IMR-90 (cell line): ENCODE measurements around the gene TCF12. TPM values are rescaled to one million over a fixed set of nuclear protein-coding genes. Genes with fewer than 3 reads are reported as not detected.

ENCODE experiments used
- ATAC-seq: fragments of 200-7000 bp; cut with Tn5 transposase; 2 replicates; pipeline ENCODE4 v1.9.1; 2020; ENCODE audit warnings: low read depth, mild to moderate bottlenecking, moderate library complexity
- BruUV-seq: library from RNA; stranded (reverse); fragments of 400-500 nt; replicated peaks from 2 replicates; lab custom pipeline; 2021; lab: Mats Ljungman, UMichigan
- CTCF ChIA-PET: fragments of 300-600 bp; formaldehyde crosslinking; extraction: SDS; loops from one replicate; lab custom pipeline; 2021; ENCODE audit warnings: antibody characterized with exemption; lab: Yijun Ruan, JAX
- POLR2A ChIA-PET: fragments of 300-600 bp; sonication (Branson Sonifier 250); formaldehyde crosslinking; loops from one replicate; lab custom pipeline; 2022; ENCODE audit warnings: antibody characterized with exemption; ENCODE audit not compliant: unreplicated experiment; lab: Charles Lee
- DNase-seq: peaks from one replicate; pipeline ENCODE4 v3.0.0; 2013
- H2AFZ ChIP-seq: replicated peaks from 2 replicates; pipeline ENCODE3; 2013; ENCODE audit warnings: low read length, mild to moderate bottlenecking; ENCODE audit not compliant: poor library complexity
- H2AK5ac ChIP-seq: 2 replicates; pipeline ENCODE4 v1.6.1; 2013; ENCODE audit warnings: low read depth, low read length, inconsistent platforms
- H2AK9ac ChIP-seq: replicated peaks from 2 replicates; pipeline ENCODE3; 2013; ENCODE audit warnings: mild to moderate bottlenecking, low read depth, low read length, moderate library complexity; ENCODE audit not compliant: poor library complexity
- H2BK120ac ChIP-seq: 2 replicates; pipeline ENCODE4 v1.6.1; 2013; ENCODE audit warnings: low read depth, low read length, inconsistent platforms
- H2BK15ac ChIP-seq: 3 replicates; pipeline ENCODE4 v1.6.1; 2013; ENCODE audit warnings: low read depth, low read length, inconsistent platforms
- H2BK20ac ChIP-seq: 2 replicates; pipeline ENCODE4 v1.6.1; 2013; ENCODE audit warnings: low read depth, mild to moderate bottlenecking, inconsistent platforms, low read length, moderate library complexity
- H2BK5ac ChIP-seq: 2 replicates; pipeline ENCODE4 v1.6.1; 2013; ENCODE audit warnings: mild to moderate bottlenecking, low read depth, low read length, inconsistent platforms; ENCODE audit not compliant: poor library complexity, severe bottlenecking
- H3K14ac ChIP-seq: replicated peaks from 2 replicates; pipeline ENCODE4 v1.6.1; 2013; ENCODE audit warnings: low read depth, low read length, inconsistent platforms
- H3K18ac ChIP-seq: 2 replicates; pipeline ENCODE4 v1.6.1; 2013; ENCODE audit warnings: low read depth, low read length, control low read depth
- H3K23ac ChIP-seq: 2 replicates; pipeline ENCODE4 v1.6.1; 2013; ENCODE audit warnings: low read depth, low read length, inconsistent platforms
- H3K27ac ChIP-seq: 2 replicates; pipeline ENCODE4 v1.5.1; 2013; ENCODE audit warnings: mild to moderate bottlenecking, control low read depth, low read length; ENCODE audit not compliant: insufficient read depth
- H3K27me3 ChIP-seq: 2 replicates; pipeline ENCODE4 v1.6.1; 2013; ENCODE audit warnings: low read length; ENCODE audit not compliant: control insufficient read depth, insufficient read depth
- H3K36me3 ChIP-seq: 2 replicates; pipeline ENCODE4 v1.6.1; 2013; ENCODE audit warnings: low read length, mixed read lengths; ENCODE audit not compliant: control insufficient read depth, insufficient read depth
- H3K4ac ChIP-seq: 2 replicates; pipeline ENCODE4 v1.6.1; 2013; ENCODE audit warnings: low read depth, low read length, inconsistent platforms
- H3K4me1 ChIP-seq: 2 replicates; pipeline ENCODE4 v1.6.1; 2013; ENCODE audit warnings: low read length, mixed read lengths; ENCODE audit not compliant: control insufficient read depth, insufficient read depth
- H3K4me2 ChIP-seq: 2 replicates; pipeline ENCODE4 v1.6.1; 2013; ENCODE audit warnings: low read depth, mild to moderate bottlenecking, control low read depth, low read length, moderate library complexity
- H3K4me3 ChIP-seq: 2 replicates; pipeline ENCODE4 v1.5.1; 2013; ENCODE audit warnings: low read depth, mild to moderate bottlenecking, control low read depth, low read length, moderate library complexity; ENCODE audit not compliant: insufficient read depth
- H3K56ac ChIP-seq: 2 replicates; pipeline ENCODE4 v1.6.1; 2013; ENCODE audit warnings: low read length, inconsistent platforms; ENCODE audit not compliant: insufficient read depth; ENCODE audit errors: extremely low read depth
- H3K79me1 ChIP-seq, 2 experiments: 2 replicates each; pipeline ENCODE4 v1.6.1; 2013; ENCODE audit warnings: low read length in 2 of 2, inconsistent platforms in 1 of 2, low read depth in 1 of 2
- H3K9ac ChIP-seq: 2 replicates; pipeline ENCODE4 v1.6.1; 2013; ENCODE audit warnings: low read depth, low read length, control low read depth
- H3K9me1 ChIP-seq: 2 replicates; pipeline ENCODE4 v1.6.1; 2013; ENCODE audit warnings: low read length, inconsistent platforms; ENCODE audit not compliant: insufficient read depth
- H3K9me3 ChIP-seq: 2 replicates; pipeline ENCODE4 v1.6.1; 2013; ENCODE audit warnings: low read length; ENCODE audit not compliant: control insufficient read depth, insufficient read depth
- H4K20me1 ChIP-seq: 2 replicates; pipeline ENCODE4 v1.6.1; 2013; ENCODE audit warnings: low read length, inconsistent platforms; ENCODE audit not compliant: insufficient read depth
- H4K5ac ChIP-seq: 2 replicates; pipeline ENCODE4 v1.6.1; 2013; ENCODE audit warnings: mild to moderate bottlenecking, low read depth, low read length, control low read depth
- H4K8ac ChIP-seq, 2 experiments: 2 replicates each; pipeline ENCODE4 v1.6.1; 2013; ENCODE audit warnings: low read depth in 2 of 2, low read length in 2 of 2, control low read depth in 1 of 2, inconsistent platforms in 1 of 2
- H4K91ac ChIP-seq: 2 replicates; pipeline ENCODE4 v1.6.1; 2013; ENCODE audit warnings: low read depth, low read length, inconsistent platforms; ENCODE audit not compliant: insufficient read depth
- BHLHE40 ChIP-seq: fragments of 150-350 bp; IDR thresholded peaks from 2 replicates; pipeline ENCODE4 v1.6.1; 2016; ENCODE audit warnings: mild to moderate bottlenecking, low read depth, low read length
- CHD1 ChIP-seq: IDR thresholded peaks from 2 replicates; pipeline ENCODE4 v1.6.1; 2012; ENCODE audit warnings: low read depth, low read length, improper control_type of control experiment
- FOS ChIP-seq: fragments of 150-350 bp; IDR thresholded peaks from 2 replicates; pipeline ENCODE4 v1.6.1; 2016; ENCODE audit warnings: low read depth, low read length
- MAFK ChIP-seq: IDR thresholded peaks from 2 replicates; pipeline ENCODE4 v1.6.1; 2012; ENCODE audit warnings: low read depth, low read length, improper control_type of control experiment
- MXI1 ChIP-seq: IDR thresholded peaks from 2 replicates; pipeline ENCODE4 v1.6.1; 2012; ENCODE audit warnings: low read depth, mild to moderate bottlenecking, low read length, moderate library complexity, borderline replicate concordance
- RAD21 ChIP-seq: IDR thresholded peaks from 2 replicates; pipeline ENCODE4 v1.6.1; 2012; ENCODE audit warnings: low read length, improper control_type of control experiment
- RCOR1 ChIP-seq: IDR thresholded peaks from 2 replicates; pipeline ENCODE4 v1.6.1; 2012; ENCODE audit warnings: mild to moderate bottlenecking, low read length, improper control_type of control experiment; ENCODE audit not compliant: insufficient replicate concordance
- RFX5 ChIP-seq: IDR thresholded peaks from 2 replicates; pipeline ENCODE4 v1.8.0; 2012; ENCODE audit warnings: low read depth, mild to moderate bottlenecking, low read length, moderate library complexity
- SMC3 ChIP-seq: fragments of 150-350 bp; IDR thresholded peaks from 2 replicates; pipeline ENCODE4 v1.6.1; 2016; ENCODE audit warnings: low read depth, mild to moderate bottlenecking, antibody characterized with exemption, low read length, moderate library complexity
- WGBS, 2 experiments: methylation state at CpG; one replicate each; pipeline versions ENCODE4 v1.1.5 to v1.1.7; 2013; ENCODE audit warnings: missing lambda C conversion rate in 2 of 2; ENCODE audit not compliant: insufficient read length in 1 of 2; ENCODE audit errors: extremely low coverage in 2 of 2; 5-methylcytosine and 5-hydroxymethylcytosine counted together
- dilution Hi-C: fragments of 300-500 bp; cut with HindIII; formaldehyde crosslinking; loops from one replicate; pipeline ENCODE4 v1.14.3; 2018; ENCODE audit warnings: low sequenced_read_pairs; ENCODE audit not compliant: unreplicated experiment
- in situ Hi-C: fragments of 300-500 bp; cut with MboI; formaldehyde crosslinking; loops from 3 replicates; pipeline ENCODE4 v1.14.3; 2019; ENCODE audit warnings: low sequenced_read_pairs, inconsistent platforms, mixed read lengths
- intact Hi-C: fragments of 100-400 bp; cut with micrococcal nuclease; formaldehyde crosslinking; loops from 2 replicates; pipeline ENCODE4 v1.10.0; 2022
- polyA plus RNA-seq, 3 experiments: library from polyadenylated mRNA; depleted of rRNA; stranded (reverse); fragments of >200 nt; gene quantifications; 2 replicates each; pipeline ENCODE4 v1.2.3, GENCODE V29; 2012; ENCODE audit warnings: low replicate concordance in 1 of 3
- total RNA-seq: library from RNA; depleted of rRNA; stranded (reverse); fragments of >200 nt; gene quantifications from 2 replicates; pipeline ENCODE4 v1.2.3, GENCODE V29; 2012
- TF ChIP-seq, protein P1 (sequence below): fragments of 150-350 bp; IDR thresholded peaks from 2 replicates; pipeline ENCODE4 v1.6.1; 2017; ENCODE audit warnings: mild to moderate bottlenecking, antibody characterized with exemption, low read length, low read depth
- TF ChIP-seq, protein P2 (sequence below): conservative IDR thresholded peaks from 2 replicates; pipeline ENCODE4 v1.5.1; 2012; ENCODE audit warnings: mild to moderate bottlenecking, low read depth, low read length, improper control_type of control experiment

Gene TCF12
- total and polyA plus RNA-seq, 2 of the 4 experiments (the other 2 are of a cell fraction): 79.4 to 160 TPM

DNA sequence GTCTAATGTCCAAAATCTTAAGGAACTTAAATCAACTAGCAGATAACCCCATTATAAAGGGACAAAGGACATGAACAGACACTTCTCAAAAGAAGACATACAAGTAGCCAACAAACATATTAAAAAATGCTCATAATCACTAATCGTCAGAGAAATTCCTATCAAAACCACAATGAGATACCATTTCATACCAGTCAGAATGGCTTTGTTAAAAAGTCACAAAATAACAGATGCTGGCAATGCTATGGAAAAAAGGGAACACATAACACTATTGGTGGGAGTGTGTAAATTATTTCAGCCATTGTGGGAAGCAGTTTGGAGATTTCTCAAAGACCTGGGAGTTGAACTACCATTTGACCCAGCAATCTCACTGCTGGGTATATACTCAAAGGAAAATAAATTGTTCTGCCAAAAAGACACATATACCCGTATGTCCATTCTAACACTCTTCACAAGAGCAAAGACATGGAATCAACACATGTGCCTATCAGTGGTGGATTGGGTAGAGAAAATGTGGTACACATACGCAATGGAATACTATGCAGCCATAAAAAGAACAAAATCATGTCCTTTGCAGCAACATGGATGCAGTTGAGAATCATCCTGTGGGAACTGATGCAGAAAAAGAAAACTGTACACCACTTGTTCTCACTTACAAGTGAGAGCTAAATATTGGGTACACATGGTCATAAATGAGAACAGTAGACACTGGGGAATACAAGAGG, 78.5 kb downstream of the TCF12 start:
- Histone ChIP-seq H3K18ac (no peak overlapping the region), H2BK120ac (no peak overlapping the region), H3K36me3 (peaks cover 2% of the 10 kb centered on the region; the same call in 1 of the 2 replicates), H3K4me1 (peaks cover 3% of the 10 kb centered on the region; the same call in 1 of the 2 replicates), H2BK15ac (no peak overlapping the region), H4K5ac (no peak overlapping the region), H2BK5ac (no peak overlapping the region), H2BK20ac (no peak overlapping the region), H3K4ac (no peak overlapping the region), H3K4me2 (no peak overlapping the region), H2AK5ac (no peak overlapping the region), H4K8ac (no peak overlapping the region), H2AFZ (no peak overlapping the region), H3K14ac (no peak overlapping the region), H2AK9ac (no peak overlapping the region), H3K23ac (no peak overlapping the region), H4K20me1 (peaks cover 2% of the 10 kb centered on the region; the same call in 1 of the 2 replicates), H3K9ac (no peak overlapping the region), H3K79me1 (peaks cover 26 to 53% of the 10 kb centered on the region in 2 experiments), H3K9me3 (no peaks in the 10 kb centered on the region), H3K56ac (no peak overlapping the region), H3K27me3 (no peaks in the 10 kb centered on the region), H4K91ac (no peak overlapping the region), H3K27ac (no peak overlapping the region), H3K4me3 (no peak overlapping the region), H3K9me1 (no peaks in the 10 kb centered on the region)
- POLR2A ChIA-PET: no interaction called here
- BruUV-seq: no TSS peak
- CTCF ChIA-PET: no interaction called here
- no peak for ATAC-seq
- no peak for DNase-seq
- TF ChIP-seq FOS (no peak), RFX5 (no peak), SMC3 (no peak), RCOR1 (no peak), CHD1 (no peak), MAFK (no peak), BHLHE40 (no peak), RAD21 (no peak), MXI1 (no peak)
- TF ChIP-seq, protein P1, sequence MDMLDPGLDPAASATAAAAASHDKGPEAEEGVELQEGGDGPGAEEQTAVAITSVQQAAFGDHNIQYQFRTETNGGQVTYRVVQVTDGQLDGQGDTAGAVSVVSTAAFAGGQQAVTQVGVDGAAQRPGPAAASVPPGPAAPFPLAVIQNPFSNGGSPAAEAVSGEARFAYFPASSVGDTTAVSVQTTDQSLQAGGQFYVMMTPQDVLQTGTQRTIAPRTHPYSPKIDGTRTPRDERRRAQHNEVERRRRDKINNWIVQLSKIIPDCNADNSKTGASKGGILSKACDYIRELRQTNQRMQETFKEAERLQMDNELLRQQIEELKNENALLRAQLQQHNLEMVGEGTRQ: no peak
- TF ChIP-seq, protein P2, sequence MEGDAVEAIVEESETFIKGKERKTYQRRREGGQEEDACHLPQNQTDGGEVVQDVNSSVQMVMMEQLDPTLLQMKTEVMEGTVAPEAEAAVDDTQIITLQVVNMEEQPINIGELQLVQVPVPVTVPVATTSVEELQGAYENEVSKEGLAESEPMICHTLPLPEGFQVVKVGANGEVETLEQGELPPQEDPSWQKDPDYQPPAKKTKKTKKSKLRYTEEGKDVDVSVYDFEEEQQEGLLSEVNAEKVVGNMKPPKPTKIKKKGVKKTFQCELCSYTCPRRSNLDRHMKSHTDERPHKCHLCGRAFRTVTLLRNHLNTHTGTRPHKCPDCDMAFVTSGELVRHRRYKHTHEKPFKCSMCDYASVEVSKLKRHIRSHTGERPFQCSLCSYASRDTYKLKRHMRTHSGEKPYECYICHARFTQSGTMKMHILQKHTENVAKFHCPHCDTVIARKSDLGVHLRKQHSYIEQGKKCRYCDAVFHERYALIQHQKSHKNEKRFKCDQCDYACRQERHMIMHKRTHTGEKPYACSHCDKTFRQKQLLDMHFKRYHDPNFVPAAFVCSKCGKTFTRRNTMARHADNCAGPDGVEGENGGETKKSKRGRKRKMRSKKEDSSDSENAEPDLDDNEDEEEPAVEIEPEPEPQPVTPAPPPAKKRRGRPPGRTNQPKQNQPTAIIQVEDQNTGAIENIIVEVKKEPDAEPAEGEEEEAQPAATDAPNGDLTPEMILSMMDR: no peak
- intact Hi-C loops (no loop called here), dilution Hi-C loops (no loop called here), in situ Hi-C loops (no loop called here)
- WGBS, 2 experiments: no CpG with 5 or more reads among the region's 3 CpGs
